NCI-H1092 (cell line): ENCODE measurements around the gene GALNT15.

Source experiments
- DNase-seq: peaks from one replicate; lab custom pipeline; 2025; lab: John Stamatoyannopoulos, UW

The GALNT15 gene, protein sequence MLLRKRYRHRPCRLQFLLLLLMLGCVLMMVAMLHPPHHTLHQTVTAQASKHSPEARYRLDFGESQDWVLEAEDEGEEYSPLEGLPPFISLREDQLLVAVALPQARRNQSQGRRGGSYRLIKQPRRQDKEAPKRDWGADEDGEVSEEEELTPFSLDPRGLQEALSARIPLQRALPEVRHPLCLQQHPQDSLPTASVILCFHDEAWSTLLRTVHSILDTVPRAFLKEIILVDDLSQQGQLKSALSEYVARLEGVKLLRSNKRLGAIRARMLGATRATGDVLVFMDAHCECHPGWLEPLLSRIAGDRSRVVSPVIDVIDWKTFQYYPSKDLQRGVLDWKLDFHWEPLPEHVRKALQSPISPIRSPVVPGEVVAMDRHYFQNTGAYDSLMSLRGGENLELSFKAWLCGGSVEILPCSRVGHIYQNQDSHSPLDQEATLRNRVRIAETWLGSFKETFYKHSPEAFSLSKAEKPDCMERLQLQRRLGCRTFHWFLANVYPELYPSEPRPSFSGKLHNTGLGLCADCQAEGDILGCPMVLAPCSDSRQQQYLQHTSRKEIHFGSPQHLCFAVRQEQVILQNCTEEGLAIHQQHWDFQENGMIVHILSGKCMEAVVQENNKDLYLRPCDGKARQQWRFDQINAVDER

GRCh38 chr3:16174389-16174788 lies at the start of gene GALNT15:
Gene GALNT15, plus strand, starts transcription at chr3:16174680. Its CDS starts 472 bp downstream, at chr3:16175152.
- no peak for DNase-seq

GRCh38 chr3:16126634-16127033 lies 47.8 kb upstream of the GALNT15 start:
- no peak for DNase-seq

DNA sequence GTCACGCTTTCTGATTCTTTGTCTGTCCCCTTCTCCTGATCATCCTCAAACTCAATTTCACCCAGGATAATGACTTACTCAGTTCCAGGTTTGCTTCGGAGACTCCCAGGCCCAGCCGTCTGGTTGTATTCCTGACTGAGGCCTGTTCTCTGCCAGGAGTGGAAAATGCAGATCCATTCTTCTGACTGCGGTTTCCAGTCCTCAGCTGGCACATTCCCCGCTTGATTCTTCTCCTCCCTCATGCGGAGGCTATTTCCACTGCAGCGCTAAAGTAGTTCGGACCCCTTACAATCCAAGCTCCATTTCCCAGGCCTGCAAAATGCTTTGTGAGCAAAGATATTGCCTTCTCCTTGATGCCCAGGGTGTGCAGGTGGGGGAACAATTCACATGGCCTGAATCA lies 47.2 kb upstream of the GALNT15 start:
- no peak for DNase-seq

GRCh38 chr3:16130066-16130465 lies 44.4 kb upstream of the GALNT15 start:
- no peak for DNase-seq

DNA sequence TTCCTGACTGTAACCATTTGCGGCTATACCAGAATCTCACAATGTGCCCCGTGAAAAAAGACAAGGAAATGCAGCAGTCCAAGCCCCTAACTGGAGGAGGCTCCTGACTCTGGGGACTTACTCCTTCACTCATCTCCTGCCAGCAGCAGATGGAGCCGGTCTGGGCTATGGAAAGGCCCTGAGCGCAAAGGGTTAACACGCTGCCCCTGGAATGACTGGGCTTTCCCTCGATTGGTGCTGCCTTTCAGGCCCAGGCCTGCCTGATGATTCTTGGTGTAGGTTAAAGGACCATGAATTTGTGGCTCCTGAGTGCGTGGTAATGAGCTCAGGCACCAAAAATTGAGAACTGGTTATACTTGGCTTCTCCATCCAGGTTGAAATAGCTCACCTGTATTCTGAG lies 42.3 kb upstream of the GALNT15 start:
- DNase-seq = no peak

GRCh38 chr3:16132928-16133327 lies 41.6 kb upstream of the GALNT15 start:
- no peak for DNase-seq

DNA sequence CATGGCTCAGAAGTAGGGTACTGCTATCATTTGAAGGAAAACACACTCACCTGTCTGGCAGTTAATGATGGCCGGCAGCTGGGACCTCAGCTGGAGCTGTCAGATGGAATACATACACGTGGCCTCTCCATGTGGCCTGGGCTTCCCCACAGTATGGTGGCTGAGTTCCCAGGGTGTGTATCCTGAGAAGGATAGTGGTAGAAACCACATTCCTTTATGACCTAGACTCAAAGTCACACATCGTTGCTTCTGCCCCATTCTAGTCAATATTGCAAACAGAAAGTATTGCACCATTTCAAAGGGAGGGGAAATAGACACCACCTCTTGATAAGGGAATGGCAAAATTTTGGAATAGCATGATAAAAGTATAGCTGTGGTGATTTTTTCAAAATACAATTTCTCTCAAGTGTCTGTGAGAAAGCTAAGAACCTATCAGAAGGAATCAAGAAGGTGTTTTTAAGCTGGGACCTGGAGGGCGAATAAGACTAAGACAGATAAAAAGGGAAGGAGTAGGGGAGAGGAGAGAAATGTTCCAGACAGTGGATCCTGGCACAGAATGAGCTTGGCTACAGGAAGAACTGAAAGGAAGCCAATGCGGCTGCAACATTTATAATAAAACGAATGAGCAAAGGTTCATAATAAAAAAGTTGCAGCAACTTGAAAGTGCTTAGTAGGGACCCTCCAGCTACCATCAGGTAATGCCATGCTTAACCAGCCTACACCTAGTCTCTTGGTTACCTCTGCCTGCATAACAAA lies 40.1 kb upstream of the GALNT15 start:
- no peak for DNase-seq

DNA sequence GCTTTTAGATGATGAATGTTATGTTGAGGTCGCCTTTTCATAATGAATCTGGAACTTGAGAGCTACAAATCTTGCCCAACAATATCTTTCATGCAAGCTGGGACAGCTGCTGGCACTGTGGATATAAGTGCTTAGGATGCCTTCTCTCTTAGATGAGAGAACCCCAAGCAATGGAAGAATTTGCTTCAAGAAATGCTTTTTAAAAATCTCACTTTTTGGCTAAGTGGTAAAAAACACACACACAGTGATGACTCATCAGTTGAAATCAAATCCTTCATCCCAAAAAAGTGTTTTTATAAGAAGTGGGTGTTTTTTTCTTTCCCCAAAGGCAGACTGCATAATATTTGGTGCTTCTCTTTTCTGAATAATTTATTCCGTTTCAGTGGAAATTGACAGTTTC lies 38.4 kb upstream of the GALNT15 start:
- DNase-seq = no peak

- no peak for DNase-seq
Observed at GRCh38 chr3:16137044-16137443, 37.4 kb upstream of the GALNT15 start.

DNA sequence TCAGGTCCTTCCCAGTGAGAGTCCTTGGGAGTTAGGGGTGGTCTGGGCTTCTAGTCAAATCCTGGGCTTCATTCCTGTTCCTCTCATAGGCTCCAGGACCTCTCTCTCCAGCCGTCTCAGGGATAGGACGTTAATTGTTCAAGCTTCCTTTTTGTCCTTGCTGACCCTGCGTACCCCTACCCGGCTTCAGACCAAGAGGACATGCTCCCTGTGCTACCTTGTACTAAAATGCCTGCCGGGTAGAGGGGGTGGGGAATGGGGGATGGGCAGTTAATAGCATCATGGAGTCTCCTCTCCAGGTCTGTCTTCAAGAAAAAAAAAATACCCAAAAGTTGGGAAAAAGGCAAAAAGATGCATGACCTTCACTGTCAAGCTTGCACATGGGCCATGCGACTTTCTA lies 36.5 kb upstream of the GALNT15 start:
- DNase-seq = no peak

DNA sequence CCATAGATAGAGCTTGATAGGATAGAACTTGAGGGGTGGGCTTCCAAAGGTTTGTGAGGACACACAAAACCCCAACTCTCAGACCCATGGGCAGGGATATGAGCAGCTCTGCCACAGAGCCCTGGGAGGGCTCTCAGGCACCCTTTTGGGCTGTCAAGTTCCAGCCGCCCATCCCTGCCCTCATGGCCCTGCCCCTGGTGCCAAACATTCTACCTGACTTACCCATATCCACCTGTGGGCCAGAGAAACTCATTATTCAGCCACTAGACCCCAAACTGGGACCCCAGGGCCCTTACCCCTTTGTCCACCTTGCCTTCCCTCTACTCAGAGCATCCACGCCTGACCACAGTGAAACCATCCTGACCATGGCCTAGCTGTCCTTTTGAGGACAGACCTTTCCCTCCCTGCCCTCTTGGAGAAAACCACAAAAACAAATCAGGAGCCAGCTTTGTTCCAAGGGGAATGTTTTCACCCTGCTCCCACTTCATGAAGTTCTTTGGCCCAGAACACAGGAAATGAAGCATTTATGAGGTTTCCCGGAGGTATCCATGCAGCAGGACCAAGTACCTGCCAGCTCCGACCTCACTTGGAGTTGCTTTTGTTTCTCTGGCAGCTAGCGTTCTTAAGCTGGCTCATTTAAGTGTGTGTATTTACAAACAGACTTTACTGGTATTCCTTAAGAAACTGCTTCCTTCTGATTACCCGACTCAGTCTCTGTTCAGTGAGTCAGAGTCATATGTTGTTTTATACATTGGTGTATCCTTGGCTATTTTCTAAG lies 34.2 kb upstream of the GALNT15 start:
- no peak for DNase-seq

DNA sequence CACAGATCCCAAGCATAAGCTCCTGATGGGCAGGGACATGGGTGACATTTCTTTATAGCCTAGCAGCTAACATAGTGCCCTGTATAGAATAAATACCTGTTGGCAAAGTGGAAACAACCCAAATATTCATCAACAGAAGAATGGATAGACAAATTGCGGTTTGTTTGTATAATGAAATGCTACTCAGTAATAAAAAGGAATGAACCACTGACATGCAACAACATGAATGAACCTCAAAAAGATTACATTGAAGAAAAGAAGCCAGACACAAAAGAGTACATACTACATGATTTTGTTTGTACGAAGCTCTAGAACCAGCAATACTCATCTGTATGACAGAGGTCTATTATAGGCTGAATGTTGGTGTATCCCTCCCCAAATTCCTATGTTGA lies 33.6 kb upstream of the GALNT15 start:
- DNase-seq = no peak

DNA sequence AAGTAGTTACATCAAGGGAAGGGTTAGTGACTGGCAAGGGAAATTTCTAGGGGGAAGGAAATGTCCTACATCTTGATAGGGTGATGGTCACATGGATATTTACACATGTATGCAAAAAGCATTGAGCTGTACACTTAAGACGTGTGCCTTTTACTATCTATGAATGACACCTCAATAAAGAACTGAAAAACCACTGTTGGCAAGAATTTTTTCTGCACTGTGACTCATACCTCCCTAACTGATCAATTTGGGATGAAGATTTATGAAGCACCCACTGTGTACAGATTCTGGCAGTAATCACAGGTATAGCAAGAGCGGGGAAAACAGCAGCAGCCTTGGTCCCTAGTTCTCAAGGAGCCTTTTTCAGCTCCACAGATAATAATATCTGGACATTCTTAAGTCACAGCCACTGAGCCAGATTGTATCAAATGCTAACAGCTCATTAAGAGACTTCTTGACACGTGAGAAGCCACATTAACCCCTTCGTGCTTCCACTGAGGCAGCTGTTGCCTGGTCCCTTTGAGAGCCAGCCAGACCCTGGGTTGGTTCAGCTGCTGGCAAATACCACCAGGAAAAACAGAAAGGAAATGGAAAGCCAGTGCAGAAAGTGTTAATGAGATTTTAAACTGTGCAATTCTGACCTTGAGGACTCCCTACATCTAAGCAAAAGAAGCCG lies 32.0 kb upstream of the GALNT15 start:
- DNase-seq = no peak

DNA sequence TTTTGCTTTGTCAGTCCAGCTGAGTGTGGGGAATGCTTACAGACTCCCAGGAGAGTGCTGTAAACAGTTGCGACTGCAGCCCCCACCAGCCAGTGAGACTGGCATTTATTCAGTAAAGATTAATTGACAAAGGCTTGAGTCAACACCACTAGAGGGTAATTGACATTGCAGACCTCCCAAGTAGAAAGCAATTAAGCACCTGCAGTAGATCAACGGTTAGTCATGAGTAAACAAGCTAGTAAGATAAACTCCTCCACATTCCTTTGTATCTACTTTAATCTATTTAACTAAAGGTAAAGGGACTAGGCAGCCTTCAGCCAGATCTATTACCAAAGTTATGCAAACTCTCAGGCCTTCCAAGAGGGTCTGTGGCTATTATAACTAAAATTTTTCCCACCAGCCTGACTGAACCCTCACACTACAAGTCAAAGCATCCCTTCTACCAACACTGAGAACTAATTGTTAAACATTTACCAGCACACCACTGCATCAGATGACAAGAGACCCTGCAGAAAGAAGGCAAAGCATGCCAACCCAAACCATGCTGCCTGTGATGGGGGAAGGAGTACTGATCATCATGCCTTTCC lies 30.5 kb upstream of the GALNT15 start:
- no peak for DNase-seq

DNA sequence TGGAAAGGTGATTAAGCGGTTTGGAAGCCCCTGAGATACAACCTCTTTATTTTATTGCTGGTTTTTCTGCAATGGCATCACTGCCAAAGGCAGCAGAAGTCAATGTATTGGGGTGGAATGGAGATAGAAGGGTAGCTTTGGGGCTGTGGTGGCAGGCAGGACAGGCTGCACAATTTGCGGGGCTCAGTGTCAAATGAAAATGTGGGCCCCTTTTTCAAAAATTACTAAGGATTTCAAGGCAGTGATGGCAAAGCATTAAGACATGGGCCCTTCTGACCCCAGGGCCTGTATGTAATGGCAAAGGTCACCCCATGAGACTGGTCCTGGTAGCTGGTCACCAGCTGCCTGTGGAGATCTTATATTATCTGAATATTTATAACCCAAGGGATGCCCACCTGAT lies 29.3 kb upstream of the GALNT15 start:
- no peak for DNase-seq

GRCh38 chr3:16146015-16146730 lies 28.3 kb upstream of the GALNT15 start:
- DNase-seq = no peak

GRCh38 chr3:16147220-16147994 lies 27.1 kb upstream of the GALNT15 start:
- no peak for DNase-seq

GRCh38 chr3:16148213-16148612 lies 26.3 kb upstream of the GALNT15 start:
- no peak for DNase-seq

DNA sequence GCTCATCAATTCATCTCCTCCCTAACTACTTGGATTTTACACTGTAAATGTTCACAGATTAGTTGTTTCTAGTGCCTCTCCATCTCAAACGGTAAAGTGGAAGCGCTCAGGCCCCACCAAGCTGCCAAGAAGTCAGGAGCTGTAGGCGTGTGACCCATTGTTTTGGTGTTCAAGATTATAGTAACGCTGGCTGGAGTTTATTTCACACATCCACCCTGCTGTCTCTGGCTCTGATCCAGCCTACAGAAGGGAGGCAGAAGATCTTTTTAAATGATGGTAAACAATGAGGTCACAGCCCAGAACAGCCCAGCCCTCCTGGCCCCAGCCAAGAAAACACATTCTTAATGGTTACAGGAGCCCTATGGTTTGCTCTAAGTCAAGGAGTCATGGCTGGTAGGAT lies 25.7 kb upstream of the GALNT15 start:
- DNase-seq = no peak

- no peak for DNase-seq
Observed at GRCh38 chr3:16150285-16150684, 24.2 kb upstream of the GALNT15 start.
